Epidermal melanocyte (primary cell): Measurements from ENCODE around the gene RAB36.

Experiments
- DNase-seq: peaks from one replicate; pipeline ENCODE4 v3.0.0; 2011; ENCODE audit warnings: low spot score; ENCODE audit not compliant: insufficient read length

RAB36 gene

GRCh38 chr22:23204125-23204488 lies 58.8 kb downstream of the RAB36 start:
- no peak for DNase-seq

- no peak for DNase-seq
Measured at GRCh38 chr22:23204541-23205157, 59.4 kb downstream of the RAB36 start.

- DNase-seq, result no peak
Measured at GRCh38 chr22:23205339-23206049, 60.2 kb downstream of the RAB36 start.

GRCh38 chr22:23206915-23207314 lies 61.6 kb downstream of the RAB36 start:
- no peak for DNase-seq

- DNase-seq, result no peak
Measured at GRCh38 chr22:23207729-23208393, 62.6 kb downstream of the RAB36 start.

- DNase-seq, result no peak
Measured at GRCh38 chr22:23210428-23211170, 65.3 kb downstream of the RAB36 start.

- DNase-seq, result no peak
Measured at GRCh38 chr22:23211622-23212021, 66.3 kb downstream of the RAB36 start.

- no peak for DNase-seq
Measured at GRCh38 chr22:23212061-23213021, 67.1 kb downstream of the RAB36 start.

- no peak for DNase-seq
Measured at GRCh38 chr22:23213022-23213555, 67.8 kb downstream of the RAB36 start.

GRCh38 chr22:23213581-23214334 lies 68.5 kb downstream of the RAB36 start:
- no peak for DNase-seq
